ENCODE results near the gene SETBP1. TPM values are rescaled to one million over a fixed set of nuclear protein-coding genes. Genes with fewer than 3 reads are reported as not detected.

SETBP1 gene
- total and polyA plus RNA-seq, 9 of the 15 experiments (the other 6 are each of a cell fraction or from before 2014, with no cell fraction given): under 0.01 to 0.13 (median 0.04) TPM

DNA sequence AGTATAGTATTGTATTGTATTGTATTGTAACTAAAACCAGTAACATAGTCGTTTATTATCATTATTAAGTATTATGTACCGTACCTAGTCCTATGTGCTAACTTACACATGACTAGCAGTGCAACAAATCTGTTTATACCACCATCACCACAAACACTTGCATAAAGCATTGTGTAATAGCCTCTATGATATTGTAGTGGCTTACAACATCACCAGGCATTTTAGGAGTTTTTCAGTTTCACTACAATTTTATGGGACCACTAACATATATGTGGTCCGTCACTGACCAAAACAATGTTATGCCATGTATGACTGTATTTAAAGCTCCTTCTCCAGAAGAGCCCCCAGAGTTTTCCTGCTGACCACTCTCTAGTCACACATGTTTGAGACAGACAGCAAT is 306.2 kb downstream of the SETBP1 start (continued):
- TF ChIP-seq KDM4B (IDR thresholded peaks at IDR 0.05; ENCODE audit: borderline replicate concordance in 2 of 2, low read depth in 1 of 2) (no peak), FOXP1 (CRISPR knock-in tag; IDR thresholded peaks at IDR 0.05) (no peak), ZNF354B (CRISPR knock-in tag; IDR thresholded peaks at IDR 0.05) (no peak)
- TF ChIP-seq, protein P1, sequence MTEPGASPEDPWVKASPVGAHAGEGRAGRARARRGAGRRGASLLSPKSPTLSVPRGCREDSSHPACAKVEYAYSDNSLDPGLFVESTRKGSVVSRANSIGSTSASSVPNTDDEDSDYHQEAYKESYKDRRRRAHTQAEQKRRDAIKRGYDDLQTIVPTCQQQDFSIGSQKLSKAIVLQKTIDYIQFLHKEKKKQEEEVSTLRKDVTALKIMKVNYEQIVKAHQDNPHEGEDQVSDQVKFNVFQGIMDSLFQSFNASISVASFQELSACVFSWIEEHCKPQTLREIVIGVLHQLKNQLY (CRISPR knock-in tag; conservative IDR thresholded peaks at IDR 0.05): no peak

DNA sequence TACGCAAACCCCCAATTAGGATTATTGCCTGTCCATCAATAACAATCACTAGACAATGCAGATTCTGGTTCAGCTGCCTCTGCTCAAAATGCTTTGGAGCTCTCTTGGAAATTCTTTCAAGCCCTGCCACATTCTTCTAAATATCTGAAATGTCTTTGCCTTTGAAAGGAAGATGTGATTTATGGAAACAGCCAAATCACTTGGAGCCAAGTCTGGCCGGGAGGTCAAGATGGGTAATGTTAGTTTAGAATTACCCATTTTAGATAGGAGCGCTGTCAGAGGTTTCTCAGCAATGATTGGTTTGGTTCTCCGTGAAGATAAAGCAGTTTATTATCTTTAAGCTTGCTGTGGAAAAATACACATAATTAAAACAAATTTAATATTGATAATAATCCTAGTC is 306.7 kb downstream of the SETBP1 start:
- Histone ChIP-seq H3K27me3 (ENCODE audit: control insufficient read depth in 2 of 2, insufficient read depth in 2 of 2, low read length in 2 of 2) (no peaks in the 10 kb centered on the region), H3K27ac (ENCODE audit: extremely low read depth, low read depth, low read length) (no peak overlapping the region), H3K79me2 (ENCODE audit: control insufficient read depth, insufficient read depth, low read length) (no peaks in the 10 kb centered on the region), H4K20me1 (replicated peaks; ENCODE audit: control insufficient read depth, insufficient read depth, low read length) (no peaks in the 10 kb centered on the region), H2AFZ (ENCODE audit: low read depth, low read length) (no peak overlapping the region), H3K4me2 (ENCODE audit: insufficient read depth, low read length) (no peak overlapping the region), H3K4me1 (replicated peaks in 1 of 2; ENCODE audit: control insufficient read depth in 2 of 2, insufficient read depth in 2 of 2, low read length in 2 of 2) (no peaks in the 10 kb centered on the region), H3K9me1 (ENCODE audit: control insufficient read depth, insufficient read depth, low read length) (no peaks in the 10 kb centered on the region), H3K36me3 (ENCODE audit: control insufficient read depth, insufficient read depth, low read length) (no peaks in the 10 kb centered on the region), H3K4me3 (no peak overlapping the region), H3K9me3 (replicated peaks; ENCODE audit: control insufficient read depth, insufficient read depth, low read depth, low read length) (no peaks in the 10 kb centered on the region), H3K9ac (ENCODE audit: insufficient read depth in 1 of 2, low read depth in 2 of 2, low read length in 2 of 2) (no peak overlapping the region)
- DNase-seq (ENCODE audit: extremely low read depth in 1 of 4, low spot score in 3 of 4) (no peak), ATAC-seq (no peak), FAIRE-seq (no peak)
- CTCF ChIA-PET (ENCODE audit: low intra/inter-chr PET ratio): no interaction called here
- intact Hi-C loops (cut with micrococcal nuclease): no loop called here
- 4% methylated on average over 4 of the region's 4 CpGs for WGBS (ENCODE audit: insufficient coverage, low coverage, missing lambda C conversion rate)
- TF ChIP-seq PHTF2 (CRISPR knock-in tag; IDR thresholded peaks at IDR 0.05): no peak
- TF ChIP-seq ZNF507 (tag; conservative IDR thresholded peaks at IDR 0.05): no peak
- TF ChIP-seq, protein P2, sequence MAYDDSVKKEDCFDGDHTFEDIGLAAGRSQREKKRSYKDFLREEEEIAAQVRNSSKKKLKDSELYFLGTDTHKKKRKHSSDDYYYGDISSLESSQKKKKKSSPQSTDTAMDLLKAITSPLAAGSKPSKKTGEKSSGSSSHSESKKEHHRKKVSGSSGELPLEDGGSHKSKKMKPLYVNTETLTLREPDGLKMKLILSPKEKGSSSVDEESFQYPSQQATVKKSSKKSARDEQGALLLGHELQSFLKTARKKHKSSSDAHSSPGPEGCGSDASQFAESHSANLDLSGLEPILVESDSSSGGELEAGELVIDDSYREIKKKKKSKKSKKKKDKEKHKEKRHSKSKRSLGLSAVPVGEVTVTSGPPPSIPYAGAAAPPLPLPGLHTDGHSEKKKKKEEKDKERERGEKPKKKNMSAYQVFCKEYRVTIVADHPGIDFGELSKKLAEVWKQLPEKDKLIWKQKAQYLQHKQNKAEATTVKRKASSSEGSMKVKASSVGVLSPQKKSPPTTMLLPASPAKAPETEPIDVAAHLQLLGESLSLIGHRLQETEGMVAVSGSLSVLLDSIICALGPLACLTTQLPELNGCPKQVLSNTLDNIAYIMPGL (CRISPR knock-in tag; IDR thresholded peaks at IDR 0.05): no peak
- TF ChIP-seq MYC (IDR thresholded peaks at IDR 0.05; ENCODE audit: low read depth, low read length): no peak
- TF ChIP-seq MYC (CRISPR knock-in tag; IDR thresholded peaks at IDR 0.05; ENCODE audit: borderline replicate concordance, low read depth): no peak
- no peak for TF ChIP-seq JUNB (CRISPR knock-in tag; conservative IDR thresholded peaks at IDR 0.05)
- no peak for TF ChIP-seq IFI16 (CRISPR knock-in tag; IDR thresholded peaks at IDR 0.05)
- no peak for TF ChIP-seq ZNF347 (CRISPR knock-in tag; IDR thresholded peaks at IDR 0.05; ENCODE audit: low read depth)
- no peak for TF ChIP-seq MTA3 (IDR thresholded peaks at IDR 0.05; ENCODE audit: borderline replicate concordance)
- TF ChIP-seq CBFB (CRISPR knock-in tag; IDR thresholded peaks at IDR 0.05): no peak
- no peak for TF ChIP-seq PCBP2 (IDR thresholded peaks at IDR 0.05; ENCODE audit: low read depth, low read length, poor library complexity, severe bottlenecking)
- TF ChIP-seq ATF7 (IDR thresholded peaks at IDR 0.05): no peak
- TF ChIP-seq CBFA2T2 (conservative IDR thresholded peaks at IDR 0.05): no peak
- TF ChIP-seq SUPT5H (IDR thresholded peaks at IDR 0.05): no peak
- TF ChIP-seq, protein P3, sequence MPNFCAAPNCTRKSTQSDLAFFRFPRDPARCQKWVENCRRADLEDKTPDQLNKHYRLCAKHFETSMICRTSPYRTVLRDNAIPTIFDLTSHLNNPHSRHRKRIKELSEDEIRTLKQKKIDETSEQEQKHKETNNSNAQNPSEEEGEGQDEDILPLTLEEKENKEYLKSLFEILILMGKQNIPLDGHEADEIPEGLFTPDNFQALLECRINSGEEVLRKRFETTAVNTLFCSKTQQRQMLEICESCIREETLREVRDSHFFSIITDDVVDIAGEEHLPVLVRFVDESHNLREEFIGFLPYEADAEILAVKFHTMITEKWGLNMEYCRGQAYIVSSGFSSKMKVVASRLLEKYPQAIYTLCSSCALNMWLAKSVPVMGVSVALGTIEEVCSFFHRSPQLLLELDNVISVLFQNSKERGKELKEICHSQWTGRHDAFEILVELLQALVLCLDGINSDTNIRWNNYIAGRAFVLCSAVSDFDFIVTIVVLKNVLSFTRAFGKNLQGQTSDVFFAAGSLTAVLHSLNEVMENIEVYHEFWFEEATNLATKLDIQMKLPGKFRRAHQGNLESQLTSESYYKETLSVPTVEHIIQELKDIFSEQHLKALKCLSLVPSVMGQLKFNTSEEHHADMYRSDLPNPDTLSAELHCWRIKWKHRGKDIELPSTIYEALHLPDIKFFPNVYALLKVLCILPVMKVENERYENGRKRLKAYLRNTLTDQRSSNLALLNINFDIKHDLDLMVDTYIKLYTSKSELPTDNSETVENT (CRISPR knock-in tag; IDR thresholded peaks at IDR 0.05): no peak
- no peak for TF ChIP-seq NELFE (IDR thresholded peaks at IDR 0.05; ENCODE audit: insufficient read depth, insufficient read length)
- in situ Hi-C loops (cut with MboI): no loop called here
- BruUV-seq (replicated peaks): no TSS peak
- POLR2A ChIA-PET: no interaction called here
